ENCODE data around the gene ZC3H18. TPM values are rescaled to one million over a fixed set of nuclear protein-coding genes. Genes with fewer than 3 reads are reported as not detected.

ZC3H18 gene
- total and polyA plus RNA-seq, 7 donors, result 9.6 to 37.7 (median 16.1) TPM

- 92 to 93% methylated on average over 11 of the region's 11 CpGs for WGBS, 2 donors
- intact Hi-C loops (cut with DNase I), result no loop called here
- Histone ChIP-seq H3K36me3 (peaks cover 4 to 57% (median 35%) of the 10 kb centered on the region in 4 donors), H3K9me3 (no peaks in the 10 kb centered on the region), H3K4me1 (no peaks in the 10 kb centered on the region), H3K27me3 (no peaks in the 10 kb centered on the region), H3K4me3 (no peak overlapping the region), H3K27ac (no peak overlapping the region)
- no peak for DNase-seq
- TF ChIP-seq EP300 (IDR thresholded peaks at IDR 0.05) (no peak), CTCF (IDR thresholded peaks at IDR 0.05) (no peak), POLR2AphosphoS5 (IDR thresholded peaks at IDR 0.05) (no peak), POLR2A (IDR thresholded peaks at IDR 0.05) (no peak)
Measured at GRCh38 chr16:88589441-88589840, 19.2 kb downstream of the ZC3H18 start.

GRCh38 chr16:88591577-88592021 is 21.4 kb downstream of the ZC3H18 start:
- no peak overlapping the region for H3K27ac ChIP-seq
- H3K27me3 ChIP-seq, result no peaks in the 10 kb centered on the region
- WGBS, 2 donors, result 76 to 86% methylated on average over 10 of the region's 10 CpGs
- intact Hi-C loops (cut with DNase I), result no loop called here
- no peaks in the 10 kb centered on the region for H3K4me1 ChIP-seq
- TF ChIP-seq POLR2A (IDR thresholded peaks at IDR 0.05), result no peak
- TF ChIP-seq CTCF (IDR thresholded peaks at IDR 0.05), result no peak
- TF ChIP-seq POLR2AphosphoS5 (IDR thresholded peaks at IDR 0.05), result no peak
- TF ChIP-seq EP300 (IDR thresholded peaks at IDR 0.05), result no peak
- no peak overlapping the region for H3K4me3 ChIP-seq
- H3K9me3 ChIP-seq, result no peaks in the 10 kb centered on the region
- H3K36me3 ChIP-seq, result peaks cover 4 to 50% (median 35%) of the 10 kb centered on the region in 4 donors
- peak; percentile 74 for DNase-seq

- no peak for TF ChIP-seq CTCF (IDR thresholded peaks at IDR 0.05)
- TF ChIP-seq POLR2AphosphoS5 (IDR thresholded peaks at IDR 0.05), result no peak
- no peak for TF ChIP-seq EP300 (IDR thresholded peaks at IDR 0.05)
- TF ChIP-seq POLR2A (IDR thresholded peaks at IDR 0.05), result no peak
- intact Hi-C loops (cut with DNase I), result no loop called here
- Histone ChIP-seq H3K4me3 (no peak overlapping the region), H3K4me1 (no peaks in the 10 kb centered on the region), H3K9me3 (no peaks in the 10 kb centered on the region), H3K27ac (no peak overlapping the region), H3K36me3 (peaks cover 0 to 40% (median 26%) of the 10 kb centered on the region in 4 donors), H3K27me3 (no peaks in the 10 kb centered on the region)
- no peak for DNase-seq
- 95 to 96% methylated on average over 12 of the region's 12 CpGs for WGBS, 2 donors
Measured at GRCh38 chr16:88593061-88593460, 22.9 kb downstream of the ZC3H18 start.

- no peaks in the 10 kb centered on the region for H3K27me3 ChIP-seq
- no peak overlapping the region for H3K27ac ChIP-seq
- intact Hi-C loops (cut with DNase I), result no loop called here
- H3K36me3 ChIP-seq, result peaks cover 0 to 40% (median 24%) of the 10 kb centered on the region in 4 donors
- TF ChIP-seq EP300 (IDR thresholded peaks at IDR 0.05) (no peak), POLR2AphosphoS5 (IDR thresholded peaks at IDR 0.05) (no peak), CTCF (IDR thresholded peaks at IDR 0.05) (no peak), POLR2A (IDR thresholded peaks at IDR 0.05) (no peak)
- DNase-seq, result no peak
- no peaks in the 10 kb centered on the region for H3K9me3 ChIP-seq
- 85 to 88% methylated on average over 11 of the region's 11 CpGs for WGBS, 2 donors
- no peaks in the 10 kb centered on the region for H3K4me1 ChIP-seq
- no peak overlapping the region for H3K4me3 ChIP-seq
Measured at GRCh38 chr16:88593489-88593888, 23.3 kb downstream of the ZC3H18 start.

GRCh38 chr16:88593910-88594309 is 23.7 kb downstream of the ZC3H18 start:
- DNase-seq, result no peak
- Histone ChIP-seq H3K4me3 (no peak overlapping the region), H3K27me3 (no peaks in the 10 kb centered on the region), H3K27ac (no peak overlapping the region), H3K4me1 (no peaks in the 10 kb centered on the region), H3K9me3 (no peaks in the 10 kb centered on the region), H3K36me3 (peaks cover 0 to 40% (median 23%) of the 10 kb centered on the region in 4 donors)
- intact Hi-C loops (cut with DNase I), result no loop called here
- 91 to 94% methylated on average over 6 of the region's 6 CpGs for WGBS, 2 donors
- TF ChIP-seq POLR2AphosphoS5 (IDR thresholded peaks at IDR 0.05), result no peak
- no peak for TF ChIP-seq EP300 (IDR thresholded peaks at IDR 0.05)
- no peak for TF ChIP-seq POLR2A (IDR thresholded peaks at IDR 0.05)
- no peak for TF ChIP-seq CTCF (IDR thresholded peaks at IDR 0.05)
